LNCAP (cell line): ENCODE results near the gene GNS.
A peak's percentile ranks its signal among the peaks of the same experiment; 100 is the strongest.

Source experiments
- CTCF ChIP-seq: fragments of 450-650 bp; IDR thresholded peaks from 2 replicates; pipeline ENCODE4 v1.5.1; 2017; ENCODE audit warnings: mild to moderate bottlenecking

GNS gene

GRCh38 chr12:64785838-64786237 lies 26.6 kb upstream of the GNS start:
- TF ChIP-seq CTCF = no peak

GRCh38 chr12:64782191-64782876 lies 23.1 kb upstream of the GNS start:
- TF ChIP-seq CTCF = no peak

GRCh38 chr12:64781280-64782190 lies 22.3 kb upstream of the GNS start:
- peak; percentile 28; the same call in 1 of the 2 replicates for TF ChIP-seq CTCF

GRCh38 chr12:64780531-64781279 lies 21.5 kb upstream of the GNS start:
- TF ChIP-seq CTCF = peak; percentile 44

GRCh38 chr12:64780132-64780530 lies 20.9 kb upstream of the GNS start:
- no peak for TF ChIP-seq CTCF

GRCh38 chr12:64779354-64779974 lies 20.3 kb upstream of the GNS start:
- TF ChIP-seq CTCF = no peak

GRCh38 chr12:64773386-64773785 lies 14.2 kb upstream of the GNS start:
- no peak for TF ChIP-seq CTCF
